ENCODE results near the gene OR1F1. TPM values are rescaled to one million over a fixed set of nuclear protein-coding genes. Genes with fewer than 3 reads are reported as not detected.

The OR1F1 gene
- total RNA-seq, 1 experiment from 2014 or later, result not detected

- intact Hi-C loops (cut with micrococcal nuclease; ENCODE audit: unreplicated experiment), result no loop called here
- Histone ChIP-seq H3K36me3 (ENCODE audit: control insufficient read depth, insufficient read depth, low read length) (no peaks in the 10 kb centered on the region), H3K27me3 (replicated peaks; ENCODE audit: control insufficient read depth, insufficient read depth, low read length) (no peaks in the 10 kb centered on the region), H3K9me3 (no peaks in the 10 kb centered on the region), H3K4me1 (no peaks in the 10 kb centered on the region; the same call in 1 of the 2 replicates), H3K4me3 (ENCODE audit: low read depth, low read length) (no peak overlapping the region)
- Mint-ChIP-seq H3K4me3 (ENCODE audit: unreplicated experiment) (no peak overlapping the region), H3K9me3 (ENCODE audit: unreplicated experiment) (no peaks in the 10 kb centered on the region), H3K36me3 (ENCODE audit: insufficient read depth, unreplicated experiment) (peaks cover 26% of the 10 kb centered on the region), H3K4me1 (ENCODE audit: low read depth, unreplicated experiment) (peaks cover 1% of the 10 kb centered on the region), H3K27ac (ENCODE audit: unreplicated experiment) (no peak overlapping the region), H3K27me3 (ENCODE audit: insufficient read depth, unreplicated experiment) (no peaks in the 10 kb centered on the region)
- BruUV-seq (replicated peaks), result no TSS peak
- TF ChIP-seq CTCF (IDR thresholded peaks at IDR 0.05; ENCODE audit: insufficient read depth in 1 of 2, low read depth in 1 of 2, low read length in 1 of 2, severe bottlenecking in 1 of 2, unreplicated experiment in 1 of 2), result no peak
- POLR2A ChIA-PET, result interaction anchor here (1.3 kb wide), 1 partner anchor 12 kb away, joined by 3 read pairs; the partner anchor contains the start of gene ZNF213
- no peak for DNase-seq
- CTCF ChIA-PET, result interaction anchor here (0.7 to 0.9 kb wide), 2 partner anchors 12 to 60 kb away, joined by 3 to 6 read pairs; partner anchors contain the start of gene ZNF213
Measured at GRCh38 chr16:3147046-3147756, 40.8 kb upstream of the OR1F1 start.

GRCh38 chr16:3147757-3148104, 40.3 kb upstream of the OR1F1 start:
- intact Hi-C loops (cut with micrococcal nuclease; ENCODE audit: unreplicated experiment), result no loop called here
- H3K27me3 ChIP-seq (replicated peaks; ENCODE audit: control insufficient read depth, insufficient read depth, low read length), result no peaks in the 10 kb centered on the region
- Mint-ChIP-seq H3K27me3 (ENCODE audit: insufficient read depth, unreplicated experiment) (peaks cover 4% of the 10 kb centered on the region), H3K9me3 (ENCODE audit: unreplicated experiment) (no peaks in the 10 kb centered on the region), H3K27ac (ENCODE audit: unreplicated experiment) (no peak overlapping the region), H3K4me3 (ENCODE audit: unreplicated experiment) (no peak overlapping the region), H3K36me3 (ENCODE audit: insufficient read depth, unreplicated experiment) (peaks cover 28% of the 10 kb centered on the region), H3K4me1 (ENCODE audit: low read depth, unreplicated experiment) (peaks cover 7% of the 10 kb centered on the region)
- no peak overlapping the region for H3K4me3 ChIP-seq (ENCODE audit: low read depth, low read length)
- DNase-seq, result no peak
- CTCF ChIA-PET, result interaction anchor here (0.7 to 0.9 kb wide), 2 partner anchors 13 to 41 kb away, joined by 3 read pairs; partner anchors contain the start of gene ZNF213
- H3K9me3 ChIP-seq, result no peaks in the 10 kb centered on the region
- POLR2A ChIA-PET, result interaction anchor here (1.3 kb wide), 1 partner anchor 13 kb away, joined by 3 read pairs; the partner anchor contains the start of gene ZNF213
- no TSS peak for BruUV-seq (replicated peaks)
- TF ChIP-seq CTCF (IDR thresholded peaks at IDR 0.05; ENCODE audit: insufficient read depth in 1 of 2, low read depth in 1 of 2, low read length in 1 of 2, severe bottlenecking in 1 of 2, unreplicated experiment in 1 of 2), result no peak
- no peaks in the 10 kb centered on the region for H3K36me3 ChIP-seq (ENCODE audit: control insufficient read depth, insufficient read depth, low read length)
- no peaks in the 10 kb centered on the region; the same call in 1 of the 2 replicates for H3K4me1 ChIP-seq

- intact Hi-C loops (cut with micrococcal nuclease; ENCODE audit: unreplicated experiment), result no loop called here
- CTCF ChIA-PET, result interaction anchor here (0.7 to 2.7 kb wide), 6 partner anchors 10 to 42 kb away, joined by 3 to 22 read pairs (median 5); partner anchors contain the start of gene ZNF213
- no peak overlapping the region for H3K4me3 ChIP-seq (ENCODE audit: low read depth, low read length)
Measured at GRCh38 chr16:3148256-3149192, 39.5 kb upstream of the OR1F1 start.

More at GRCh38 chr16:3148256-3149192, 39.5 kb upstream of the OR1F1 start:
- no peak for TF ChIP-seq CTCF (IDR thresholded peaks at IDR 0.05; ENCODE audit: insufficient read depth in 1 of 2, low read depth in 1 of 2, low read length in 1 of 2, severe bottlenecking in 1 of 2, unreplicated experiment in 1 of 2)
- no peaks in the 10 kb centered on the region for H3K9me3 ChIP-seq
- BruUV-seq (replicated peaks), result no TSS peak
- H3K36me3 ChIP-seq (ENCODE audit: control insufficient read depth, insufficient read depth, low read length), result no peaks in the 10 kb centered on the region
- Mint-ChIP-seq H3K9me3 (ENCODE audit: unreplicated experiment) (no peaks in the 10 kb centered on the region), H3K4me3 (ENCODE audit: unreplicated experiment) (peak overlapping the region; percentile 95), H3K27ac (ENCODE audit: unreplicated experiment) (peak overlapping the region; percentile 93), H3K36me3 (ENCODE audit: insufficient read depth, unreplicated experiment) (peaks cover 30% of the 10 kb centered on the region), H3K27me3 (ENCODE audit: insufficient read depth, unreplicated experiment) (peaks cover 5% of the 10 kb centered on the region), H3K4me1 (ENCODE audit: low read depth, unreplicated experiment) (peaks cover 8% of the 10 kb centered on the region)
- no peak for DNase-seq
- POLR2A ChIA-PET, result interaction anchor here (1.3 to 1.8 kb wide), 2 partner anchors 14 kb away, joined by 3 to 17 read pairs; partner anchors contain the start of gene ZNF213
- no peaks in the 10 kb centered on the region; the same call in 1 of the 2 replicates for H3K4me1 ChIP-seq
- no peaks in the 10 kb centered on the region for H3K27me3 ChIP-seq (replicated peaks; ENCODE audit: control insufficient read depth, insufficient read depth, low read length)

Data from Caco-2 (cell line).